Cardiac fibroblast (primary cell): ENCODE results near the gene C5orf47.

Experiments
- DNase-seq, 2 donors: peaks; one replicate each; pipeline versions ENCODE4 v3.0.0 to v3.0.0-alpha.2; 2010; ENCODE audit warnings: low read depth in 2 of 2
- H3K4me3 ChIP-seq, 2 donors: replicated peaks in 1 of 2; 1 replicate in 1 of 2; 2 replicates in 1 of 2; pipeline ENCODE4 v1.5.1; 2011; ENCODE audit warnings: low read depth in 2 of 2, low read length in 2 of 2, mild to moderate bottlenecking in 2 of 2, moderate library complexity in 1 of 2
- TF ChIP-seq, protein P1 (sequence below): IDR thresholded peaks from one replicate; pipeline ENCODE4 v1.5.1; 2011; ENCODE audit warnings: low read depth, mild to moderate bottlenecking, low read length, inconsistent platforms

Gene C5orf47

GRCh38 chr5:173946323-173946722 lies 42.6 kb upstream of the C5orf47 start:
- TF ChIP-seq, protein P1, sequence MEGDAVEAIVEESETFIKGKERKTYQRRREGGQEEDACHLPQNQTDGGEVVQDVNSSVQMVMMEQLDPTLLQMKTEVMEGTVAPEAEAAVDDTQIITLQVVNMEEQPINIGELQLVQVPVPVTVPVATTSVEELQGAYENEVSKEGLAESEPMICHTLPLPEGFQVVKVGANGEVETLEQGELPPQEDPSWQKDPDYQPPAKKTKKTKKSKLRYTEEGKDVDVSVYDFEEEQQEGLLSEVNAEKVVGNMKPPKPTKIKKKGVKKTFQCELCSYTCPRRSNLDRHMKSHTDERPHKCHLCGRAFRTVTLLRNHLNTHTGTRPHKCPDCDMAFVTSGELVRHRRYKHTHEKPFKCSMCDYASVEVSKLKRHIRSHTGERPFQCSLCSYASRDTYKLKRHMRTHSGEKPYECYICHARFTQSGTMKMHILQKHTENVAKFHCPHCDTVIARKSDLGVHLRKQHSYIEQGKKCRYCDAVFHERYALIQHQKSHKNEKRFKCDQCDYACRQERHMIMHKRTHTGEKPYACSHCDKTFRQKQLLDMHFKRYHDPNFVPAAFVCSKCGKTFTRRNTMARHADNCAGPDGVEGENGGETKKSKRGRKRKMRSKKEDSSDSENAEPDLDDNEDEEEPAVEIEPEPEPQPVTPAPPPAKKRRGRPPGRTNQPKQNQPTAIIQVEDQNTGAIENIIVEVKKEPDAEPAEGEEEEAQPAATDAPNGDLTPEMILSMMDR, result no peak
- no peak overlapping the region for H3K4me3 ChIP-seq
- no peak for DNase-seq

GRCh38 chr5:173950829-173951228 lies 38.1 kb upstream of the C5orf47 start:
- no peak overlapping the region for H3K4me3 ChIP-seq
- no peak for DNase-seq
- TF ChIP-seq, protein P1, result no peak

DNA sequence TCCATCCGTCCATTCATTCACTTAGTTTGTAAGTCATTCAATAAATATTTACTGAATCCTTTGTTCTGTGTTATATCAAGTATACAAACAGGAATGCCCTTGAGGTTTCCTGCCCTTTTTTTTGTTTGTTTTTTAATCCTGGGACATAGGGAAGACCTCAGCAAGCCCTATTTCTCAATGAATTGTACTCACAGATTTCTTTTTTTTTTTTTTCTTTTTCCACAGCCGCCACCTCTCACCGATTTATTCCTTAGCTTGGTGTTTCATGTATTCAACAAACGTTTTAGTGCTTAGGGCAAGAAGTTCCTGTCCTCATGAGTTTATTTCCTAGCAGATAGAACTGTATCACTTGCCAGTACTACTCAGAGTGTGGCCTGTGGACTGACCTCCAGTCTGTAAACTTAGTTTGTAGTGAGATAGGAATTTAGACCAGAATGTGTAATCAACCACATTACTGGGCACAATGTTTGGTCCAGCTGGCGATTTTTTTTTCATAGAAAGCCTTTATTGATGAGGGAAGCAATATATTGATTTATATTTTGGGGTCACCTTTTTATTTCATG lies 35.4 kb upstream of the C5orf47 start:
- TF ChIP-seq, protein P1, result no peak
- DNase-seq, result peak in 1 of 2 donors; percentile 32

GRCh38 chr5:173954671-173955521 lies 34.1 kb upstream of the C5orf47 start:
- TF ChIP-seq, protein P1, result no peak
- DNase-seq, result peak; percentile 39 to 41
- H3K4me3 ChIP-seq, result no peak overlapping the region

More for the DNA sequence above, 35.4 kb upstream of the C5orf47 start:
- no peak overlapping the region for H3K4me3 ChIP-seq

DNA sequence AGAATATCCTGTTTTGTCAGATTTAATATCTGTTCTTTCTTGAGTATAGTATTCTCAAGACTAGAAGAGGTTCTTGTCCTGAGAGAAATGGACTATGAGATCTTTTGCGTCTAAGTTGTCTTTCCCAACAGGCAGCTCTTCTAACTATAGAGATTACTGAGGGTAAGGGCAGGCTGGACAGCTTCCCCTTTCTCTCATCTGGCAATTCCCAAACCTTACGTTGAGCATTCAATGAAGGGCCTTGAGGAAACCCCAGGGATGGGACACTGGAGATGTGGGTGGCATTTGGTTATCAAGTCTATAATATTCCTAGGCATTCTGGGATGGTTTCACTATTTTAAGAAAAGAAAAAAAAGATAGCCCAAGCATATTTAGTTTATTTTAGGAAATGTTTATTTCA lies 28.0 kb upstream of the C5orf47 start:
- H3K4me3 ChIP-seq, result no peak overlapping the region
- no peak for DNase-seq
- TF ChIP-seq, protein P1, result no peak

DNA sequence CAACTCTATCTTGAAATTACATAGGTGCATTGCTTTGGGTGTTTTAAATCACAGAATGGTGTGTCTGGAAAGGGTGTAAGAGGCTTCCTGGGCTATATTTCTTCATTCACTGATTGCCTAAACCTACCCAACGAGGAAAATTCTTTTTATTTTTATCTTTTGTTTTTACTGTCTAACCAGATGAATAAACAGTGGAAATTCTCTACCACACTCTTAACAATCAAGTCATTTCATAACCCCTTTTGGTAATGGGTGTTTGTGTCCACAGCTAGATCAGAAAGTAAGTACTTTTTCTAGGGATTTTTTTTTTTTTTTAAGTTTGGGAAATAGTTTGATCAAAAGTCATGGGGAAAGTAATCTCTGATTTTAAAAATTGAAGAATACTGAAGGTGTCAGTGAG lies 27.6 kb upstream of the C5orf47 start:
- H3K4me3 ChIP-seq, result no peak overlapping the region
- no peak for DNase-seq
- TF ChIP-seq, protein P1, result no peak
